GM12872 (cell line): ENCODE results near the gene FGF10.

Experiments
- CTCF ChIP-seq: IDR thresholded peaks from 3 replicates; pipeline ENCODE4 v1.5.1; 2011; ENCODE audit warnings: low read depth, mild to moderate bottlenecking, low read length, moderate library complexity; ENCODE audit not compliant: insufficient read depth

FGF10 gene

GRCh38 chr5:44390351-44390750 lies 1.1 kb upstream of the FGF10 start:
- no peak for TF ChIP-seq CTCF

DNA sequence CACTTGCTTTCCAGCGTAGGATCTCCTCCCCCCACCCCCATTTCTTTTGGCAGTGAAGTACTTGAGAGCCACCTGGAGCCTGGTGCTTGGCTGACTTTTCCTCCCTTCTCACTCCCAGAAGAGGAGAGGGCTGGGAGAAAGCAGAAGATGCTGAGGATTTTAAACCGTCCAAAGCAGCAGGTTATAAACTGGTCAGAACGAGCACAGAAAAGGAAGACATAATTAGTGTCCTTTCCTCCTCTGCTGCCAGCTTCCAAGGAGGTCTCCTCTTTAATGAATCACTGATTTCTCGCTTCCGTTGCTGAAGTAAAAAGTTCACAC lies 563 bp upstream of the FGF10 start:
- no peak for TF ChIP-seq CTCF

DNA sequence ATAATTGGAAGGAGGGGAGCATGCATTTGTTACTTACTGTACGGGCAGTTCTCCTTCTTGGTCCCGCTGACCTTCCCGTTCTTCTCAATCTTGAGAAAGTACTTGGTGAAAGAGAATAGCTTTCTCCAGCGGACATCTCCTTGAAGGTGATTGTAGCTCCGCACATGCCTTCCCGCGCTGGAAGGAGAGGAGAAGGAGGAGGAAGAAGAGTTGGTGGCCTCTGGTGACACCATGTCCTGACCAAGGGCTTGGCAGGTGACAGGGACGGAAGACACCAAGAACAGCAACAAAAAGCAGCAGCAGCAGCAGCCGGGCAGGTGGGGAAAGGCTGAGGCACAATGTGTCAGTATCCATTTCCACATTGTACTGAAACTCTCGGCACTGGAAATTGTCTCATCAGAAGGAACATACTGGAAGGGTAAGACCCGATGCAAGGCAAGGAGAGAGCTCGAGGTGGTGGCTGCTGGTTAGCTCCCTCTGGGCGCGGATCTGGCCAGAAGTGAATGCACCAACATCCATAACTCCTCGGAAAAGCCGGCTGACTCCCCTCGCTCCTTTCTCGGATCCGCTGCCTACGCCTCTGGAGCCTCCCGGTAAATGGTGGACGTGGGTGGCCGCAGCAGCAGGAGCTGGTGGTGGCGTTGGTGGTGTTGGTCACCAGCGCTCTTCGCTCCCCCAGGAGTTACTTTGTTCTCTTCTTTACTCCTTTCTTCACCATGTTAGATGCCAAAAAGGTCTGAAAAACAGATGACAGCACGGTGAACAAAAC lies 715 bp downstream of the FGF10 start:
- no peak for TF ChIP-seq CTCF

- TF ChIP-seq CTCF = no peak
Measured at GRCh38 chr5:44387921-44388320, 1.3 kb downstream of the FGF10 start.

DNA sequence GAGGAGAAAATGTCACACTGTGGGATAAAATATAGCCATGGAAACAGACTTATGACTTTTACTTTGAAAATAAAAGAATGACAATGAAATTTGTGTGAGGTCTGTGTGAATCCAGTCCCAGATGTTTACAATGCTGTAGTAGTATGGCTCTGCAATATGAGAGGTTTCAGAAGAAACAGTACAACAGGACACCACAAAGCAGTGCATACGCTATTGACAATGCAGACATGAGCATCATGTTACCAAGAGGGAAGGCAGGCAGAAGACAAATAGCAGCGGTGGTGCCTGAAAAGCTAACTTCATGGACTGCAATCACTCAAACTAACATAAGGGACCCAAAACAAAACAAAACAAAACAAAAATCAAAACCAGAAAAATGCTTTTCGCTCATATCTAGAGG lies 1.8 kb downstream of the FGF10 start:
- no peak for TF ChIP-seq CTCF

GRCh38 chr5:44385291-44385900 lies 3.8 kb downstream of the FGF10 start:
- no peak for TF ChIP-seq CTCF

DNA sequence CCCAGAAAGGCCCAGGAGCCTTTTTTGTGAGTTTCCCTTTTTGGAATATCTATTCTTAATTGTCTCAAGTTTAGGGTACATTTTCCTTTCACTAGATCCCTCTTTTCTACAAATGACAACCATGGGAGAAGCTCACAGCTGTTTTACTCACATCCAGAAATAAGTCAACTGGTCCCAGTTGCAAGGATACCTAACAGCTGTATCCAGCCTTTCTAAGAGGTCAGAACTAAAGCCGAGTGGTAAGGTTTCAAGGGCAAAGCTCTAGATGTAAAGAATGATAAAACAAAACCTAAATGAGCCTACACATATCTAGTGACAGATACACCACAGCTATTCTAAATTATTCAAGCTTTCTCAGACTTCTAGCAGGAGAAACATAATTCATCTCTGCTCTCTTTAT lies 4.4 kb downstream of the FGF10 start:
- no peak for TF ChIP-seq CTCF

- TF ChIP-seq CTCF = no peak
Measured at GRCh38 chr5:44382894-44383293, 6.3 kb downstream of the FGF10 start.
